Esophagus mucosa (tissue), 1 donor: ENCODE results near the gene STK33. TPM values are rescaled to one million over a fixed set of nuclear protein-coding genes. Genes with fewer than 3 reads are reported as not detected.
A peak's percentile ranks its signal among the peaks of the same experiment; 100 is the strongest.
"Not testable (repeated sequence)": the region's sequence is repeated elsewhere in the genome, so short reads cannot be mapped to it uniquely, and the experiment has no call there.

Source experiments
- ATAC-seq: fragments of 200-7000 bp; cut with Tn5 transposase; one replicate; pipeline ENCODE4 v1.9.1; 2020
- total RNA-seq: library from RNA; stranded (reverse); gene quantifications from one replicate; pipeline ENCODE4 v1.2.4, GENCODE V29; 2023
- donor health status: DM: yes; HTN: yes; CAD: no.

Gene STK33
- total RNA-seq, 1 donor from 2014 or later, result 0.52 TPM

- ATAC-seq, result peak; percentile 87
These were observed 60.7 kb downstream of the STK33 start for GRCh38 chr11:8533332-8533731.

GRCh38 chr11:8532475-8532874 lies 61.6 kb downstream of the STK33 start:
- ATAC-seq, result no peak

- ATAC-seq, result no peak
These were observed 62.0 kb downstream of the STK33 start for GRCh38 chr11:8531982-8532381.

GRCh38 chr11:8531312-8531711 lies 62.7 kb downstream of the STK33 start:
- ATAC-seq, result no peak

GRCh38 chr11:8527939-8528338 lies 66.1 kb downstream of the STK33 start:
- no peak for ATAC-seq

GRCh38 chr11:8523396-8523795 lies 70.6 kb downstream of the STK33 start:
- no peak for ATAC-seq

- ATAC-seq, result peak; percentile 62
These were observed 81.5 kb downstream of the STK33 start for GRCh38 chr11:8512547-8512946.

- ATAC-seq, result peak; percentile 98
These were observed 90.1 kb downstream of the STK33 start for GRCh38 chr11:8503910-8504364.

GRCh38 chr11:8501836-8502235 lies 92.2 kb downstream of the STK33 start:
- ATAC-seq, result no peak

GRCh38 chr11:8488395-8488794 lies 105.6 kb downstream of the STK33 start:
- no peak for ATAC-seq

GRCh38 chr11:8487261-8487660 lies 106.8 kb downstream of the STK33 start:
- ATAC-seq, result no peak

GRCh38 chr11:8484251-8484650 lies 109.8 kb downstream of the STK33 start:
- no peak for ATAC-seq

GRCh38 chr11:8480858-8481257 lies 113.2 kb downstream of the STK33 start:
- no peak for ATAC-seq

- ATAC-seq, result no peak
These were observed 116.3 kb downstream of the STK33 start for GRCh38 chr11:8477680-8478079.

GRCh38 chr11:8477151-8477550 lies 116.9 kb downstream of the STK33 start:
- no peak for ATAC-seq

GRCh38 chr11:8467806-8468205 lies 126.2 kb downstream of the STK33 start:
- ATAC-seq, result not testable (repeated sequence)

- not testable (repeated sequence) for ATAC-seq
These were observed 126.7 kb downstream of the STK33 start for GRCh38 chr11:8467356-8467755.

GRCh38 chr11:8466884-8467283 lies 127.1 kb downstream of the STK33 start:
- ATAC-seq, result not testable (repeated sequence)

- no peak for ATAC-seq
These were observed 134.2 kb downstream of the STK33 start for GRCh38 chr11:8459711-8460399.

- ATAC-seq, result no peak
These were observed 151.7 kb downstream of the STK33 start for GRCh38 chr11:8442301-8442700.

GRCh38 chr11:8440649-8441048 lies 153.4 kb downstream of the STK33 start:
- ATAC-seq, result no peak

GRCh38 chr11:8429483-8429882 lies 164.5 kb downstream of the STK33 start:
- ATAC-seq, result no peak

GRCh38 chr11:8426076-8426475 lies 168.0 kb downstream of the STK33 start:
- ATAC-seq, result no peak

GRCh38 chr11:8415195-8415594 lies 178.8 kb downstream of the STK33 start:
- no peak for ATAC-seq
